ENCODE results near the gene MPO.

GRCh38 chr17:58270476-58271215, 10.1 kb downstream of the MPO start:
- no peak for TF ChIP-seq POLR2A (IDR thresholded peaks at IDR 0.05)
- TF ChIP-seq CTCF (IDR thresholded peaks at IDR 0.05) = no peak
